ENCODE measurements around the gene DDR1. TPM values are rescaled to one million over a fixed set of nuclear protein-coding genes. Genes with fewer than 3 reads are reported as not detected.

DDR1 gene
- total RNA-seq, 1 donor from 2014 or later = 154 TPM

DNA sequence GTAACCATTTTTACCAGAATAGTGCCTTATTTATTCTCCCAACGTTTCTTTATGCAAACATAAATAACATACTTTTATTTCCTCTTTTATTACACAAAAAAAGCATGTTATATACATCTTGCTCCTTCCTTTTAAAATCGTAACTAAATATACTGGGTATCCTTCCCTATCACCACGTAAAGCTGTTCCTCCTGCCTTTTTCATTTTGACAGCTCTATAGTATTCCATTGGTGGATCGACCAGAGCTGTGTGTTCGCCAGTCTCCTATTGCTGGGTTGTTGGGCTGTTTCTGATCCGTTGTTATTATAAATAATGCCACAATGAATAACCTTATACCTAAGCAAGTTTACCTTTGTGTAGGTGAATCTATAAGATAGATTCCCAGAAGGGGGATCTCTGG is 46.9 kb upstream of the DDR1 start:
- no peak overlapping the region for H3K27ac Mint-ChIP-seq
- H3K4me1 Mint-ChIP-seq (ENCODE audit: low read depth) = peaks cover 3% of the 10 kb centered on the region
- H3K27me3 Mint-ChIP-seq = no peaks in the 10 kb centered on the region
- no peaks in the 10 kb centered on the region for H3K9me3 Mint-ChIP-seq (ENCODE audit: low read depth)
- TF ChIP-seq, protein P1, sequence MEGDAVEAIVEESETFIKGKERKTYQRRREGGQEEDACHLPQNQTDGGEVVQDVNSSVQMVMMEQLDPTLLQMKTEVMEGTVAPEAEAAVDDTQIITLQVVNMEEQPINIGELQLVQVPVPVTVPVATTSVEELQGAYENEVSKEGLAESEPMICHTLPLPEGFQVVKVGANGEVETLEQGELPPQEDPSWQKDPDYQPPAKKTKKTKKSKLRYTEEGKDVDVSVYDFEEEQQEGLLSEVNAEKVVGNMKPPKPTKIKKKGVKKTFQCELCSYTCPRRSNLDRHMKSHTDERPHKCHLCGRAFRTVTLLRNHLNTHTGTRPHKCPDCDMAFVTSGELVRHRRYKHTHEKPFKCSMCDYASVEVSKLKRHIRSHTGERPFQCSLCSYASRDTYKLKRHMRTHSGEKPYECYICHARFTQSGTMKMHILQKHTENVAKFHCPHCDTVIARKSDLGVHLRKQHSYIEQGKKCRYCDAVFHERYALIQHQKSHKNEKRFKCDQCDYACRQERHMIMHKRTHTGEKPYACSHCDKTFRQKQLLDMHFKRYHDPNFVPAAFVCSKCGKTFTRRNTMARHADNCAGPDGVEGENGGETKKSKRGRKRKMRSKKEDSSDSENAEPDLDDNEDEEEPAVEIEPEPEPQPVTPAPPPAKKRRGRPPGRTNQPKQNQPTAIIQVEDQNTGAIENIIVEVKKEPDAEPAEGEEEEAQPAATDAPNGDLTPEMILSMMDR (IDR thresholded peaks at IDR 0.05; ENCODE audit: unreplicated experiment) = no peak
- H3K36me3 Mint-ChIP-seq (ENCODE audit: insufficient read depth) = no peaks in the 10 kb centered on the region
- DNase-seq (ENCODE audit: low spot score, unreplicated experiment) = no peak
- no peak overlapping the region for H3K4me3 Mint-ChIP-seq (ENCODE audit: low read depth)

DNA sequence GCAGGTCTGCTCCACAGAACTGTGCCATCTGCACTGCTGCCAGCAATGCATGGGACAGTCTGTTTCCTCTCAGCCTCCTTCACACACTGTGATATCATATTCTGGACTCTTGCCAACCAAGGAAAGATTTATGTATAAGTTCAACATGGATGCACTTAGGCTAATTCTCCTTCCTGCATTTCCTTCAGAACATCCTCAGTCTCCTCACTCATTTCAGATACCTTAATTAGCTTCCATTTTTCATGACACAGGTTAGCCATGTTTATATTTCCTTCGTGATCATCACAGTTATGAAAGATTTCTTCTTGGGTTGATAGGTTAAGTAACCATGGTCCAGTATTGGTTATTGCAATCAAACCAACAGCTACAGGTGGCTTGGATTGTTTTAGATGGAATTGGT is 46.4 kb upstream of the DDR1 start:
- Mint-ChIP-seq H3K27me3 (no peaks in the 10 kb centered on the region), H3K27ac (no peak overlapping the region), H3K36me3 (ENCODE audit: insufficient read depth) (no peaks in the 10 kb centered on the region), H3K9me3 (ENCODE audit: low read depth) (no peaks in the 10 kb centered on the region), H3K4me1 (ENCODE audit: low read depth) (peaks cover 1% of the 10 kb centered on the region), H3K4me3 (ENCODE audit: low read depth) (no peak overlapping the region)
- TF ChIP-seq, protein P1 (IDR thresholded peaks at IDR 0.05; ENCODE audit: unreplicated experiment) = no peak
- DNase-seq (ENCODE audit: low spot score, unreplicated experiment) = no peak

DNA sequence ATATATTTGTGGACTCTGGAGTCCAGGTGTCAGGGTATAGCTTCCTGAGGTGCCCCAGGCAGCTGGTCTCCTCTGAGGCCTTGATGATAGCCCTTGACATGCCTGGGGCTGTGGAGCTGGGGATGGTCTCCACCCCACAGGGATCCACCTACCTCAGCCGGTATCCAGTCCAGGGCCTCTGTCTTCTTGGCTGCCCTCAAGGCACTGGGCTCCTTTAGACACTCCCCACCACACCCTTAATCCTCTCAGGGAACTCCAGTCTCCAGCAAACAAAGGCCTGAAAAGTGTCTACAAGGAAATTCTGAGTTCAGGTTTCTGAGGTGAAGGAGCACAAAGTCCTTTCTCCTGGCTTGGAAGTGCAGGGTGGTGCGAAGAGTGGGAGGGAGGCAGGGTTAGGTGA is 44.6 kb upstream of the DDR1 start:
- TF ChIP-seq, protein P1 (IDR thresholded peaks at IDR 0.05; ENCODE audit: unreplicated experiment) = no peak
- no peaks in the 10 kb centered on the region for H3K36me3 Mint-ChIP-seq (ENCODE audit: insufficient read depth)
- no peak for DNase-seq (ENCODE audit: low spot score, unreplicated experiment)
- no peaks in the 10 kb centered on the region for H3K27me3 Mint-ChIP-seq
- no peaks in the 10 kb centered on the region for H3K9me3 Mint-ChIP-seq (ENCODE audit: low read depth)
- no peak overlapping the region for H3K4me3 Mint-ChIP-seq (ENCODE audit: low read depth)
- H3K4me1 Mint-ChIP-seq (ENCODE audit: low read depth) = peaks cover 16% of the 10 kb centered on the region
- H3K27ac Mint-ChIP-seq = no peak overlapping the region

DNA sequence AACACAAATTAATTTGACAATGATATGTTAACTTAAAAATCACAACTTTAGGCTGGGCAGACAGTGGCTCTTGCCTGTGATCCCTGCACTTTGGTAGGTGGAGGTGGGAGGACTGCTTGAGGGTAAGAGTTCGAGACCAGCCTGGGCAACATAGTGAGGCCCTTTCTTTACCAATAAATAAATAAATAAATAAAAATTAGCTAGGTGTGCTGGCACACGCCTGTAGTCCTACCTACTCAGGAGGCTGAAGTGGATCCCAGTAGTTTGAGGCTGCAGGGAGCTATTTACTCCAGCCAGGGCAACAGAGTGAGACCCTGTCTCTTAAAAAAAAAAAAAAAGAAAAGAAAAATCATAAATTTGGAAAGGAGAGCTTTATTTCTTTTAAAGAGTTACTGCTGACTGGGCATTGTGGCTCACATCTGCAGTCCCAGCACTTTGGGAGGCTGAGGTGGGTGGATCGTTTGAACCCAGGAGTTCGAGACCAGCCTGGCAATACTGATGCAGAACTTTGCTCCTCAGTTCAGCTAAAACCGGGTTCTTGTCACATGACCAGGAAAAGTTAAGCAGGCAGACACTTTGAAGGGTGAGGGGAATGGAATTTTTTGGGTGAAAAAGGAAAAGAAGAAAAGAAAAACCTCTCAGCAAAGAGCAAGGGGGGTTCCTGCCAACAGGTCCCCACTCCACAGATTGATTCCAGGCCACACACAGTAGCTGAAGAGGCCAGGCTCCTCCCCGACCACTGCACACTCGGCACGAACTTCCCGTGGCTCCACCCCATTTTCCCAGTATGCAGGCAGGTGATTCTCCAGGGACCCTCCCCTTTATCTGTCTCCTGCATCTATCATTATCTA is 44.0 kb upstream of the DDR1 start:
- no peak overlapping the region for H3K4me3 Mint-ChIP-seq (ENCODE audit: low read depth)
- no peak overlapping the region for H3K27ac Mint-ChIP-seq
- no peaks in the 10 kb centered on the region for H3K27me3 Mint-ChIP-seq
- no peaks in the 10 kb centered on the region for H3K36me3 Mint-ChIP-seq (ENCODE audit: insufficient read depth)
- no peak for DNase-seq (ENCODE audit: low spot score, unreplicated experiment)
- TF ChIP-seq, protein P1 (IDR thresholded peaks at IDR 0.05; ENCODE audit: unreplicated experiment) = no peak
- peaks cover 16% of the 10 kb centered on the region for H3K4me1 Mint-ChIP-seq (ENCODE audit: low read depth)
- no peaks in the 10 kb centered on the region for H3K9me3 Mint-ChIP-seq (ENCODE audit: low read depth)

DNA sequence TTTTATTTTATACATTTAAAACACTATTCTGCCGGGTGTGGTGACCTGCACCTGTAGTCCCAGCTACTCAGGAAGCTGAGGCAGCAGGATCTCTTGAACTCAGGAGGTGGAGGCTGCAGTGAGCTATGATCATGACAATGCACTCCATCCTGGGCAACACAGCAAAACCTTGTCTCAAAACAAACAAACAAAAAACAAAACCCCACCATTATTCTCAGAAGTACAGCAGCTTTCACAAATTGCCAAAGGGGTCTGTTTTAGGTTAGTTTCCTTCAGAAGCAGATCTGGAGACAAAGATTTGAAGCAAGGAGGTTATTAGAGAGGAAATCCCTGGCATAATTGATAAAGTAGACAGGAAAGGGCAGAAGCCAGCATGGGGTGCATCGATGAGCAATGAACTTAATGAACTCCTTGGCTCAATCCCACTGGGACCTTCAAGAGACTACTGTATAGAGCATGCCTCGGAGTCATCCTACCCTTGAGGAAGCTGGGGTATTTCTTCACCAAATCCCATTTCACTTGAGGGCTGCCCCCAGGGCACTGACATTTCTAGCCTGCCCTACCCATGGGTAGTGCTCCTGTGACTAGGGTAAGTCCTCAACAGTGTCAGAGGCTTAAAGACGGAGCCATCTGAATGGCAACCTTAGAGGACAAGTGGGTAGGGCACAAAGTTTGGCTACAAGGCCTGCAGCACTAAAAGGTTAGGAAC is 43.2 kb upstream of the DDR1 start:
- H3K4me1 Mint-ChIP-seq (ENCODE audit: low read depth) = peaks cover 16% of the 10 kb centered on the region

More for the DNA sequence above, 43.2 kb upstream of the DDR1 start:
- H3K27ac Mint-ChIP-seq = no peak overlapping the region
- no peaks in the 10 kb centered on the region for H3K9me3 Mint-ChIP-seq (ENCODE audit: low read depth)
- TF ChIP-seq, protein P1 (IDR thresholded peaks at IDR 0.05; ENCODE audit: unreplicated experiment) = no peak
- no peak for DNase-seq (ENCODE audit: low spot score, unreplicated experiment)
- H3K4me3 Mint-ChIP-seq (ENCODE audit: low read depth) = no peak overlapping the region
- no peaks in the 10 kb centered on the region for H3K36me3 Mint-ChIP-seq (ENCODE audit: insufficient read depth)
- H3K27me3 Mint-ChIP-seq = no peaks in the 10 kb centered on the region
